Osteoblast (primary cell): ENCODE data around the gene ZNF655. TPM values are rescaled to one million over a fixed set of nuclear protein-coding genes. Genes with fewer than 3 reads are reported as not detected.

ENCODE experiments used
- DNase-seq: peaks from one replicate; pipeline ENCODE4 v3.0.0; 2011; ENCODE audit warnings: low spot score, mixed read lengths; ENCODE audit not compliant: insufficient read length; ENCODE audit errors: missing footprints
- H2AFZ ChIP-seq: 2 replicates; pipeline ENCODE4 v1.6.0; 2011; ENCODE audit warnings: mild to moderate bottlenecking, low read length
- H3K27ac ChIP-seq: 2 replicates; pipeline ENCODE4 v1.5.1; 2011; ENCODE audit warnings: mild to moderate bottlenecking, low read depth, low read length, moderate library complexity
- H3K27me3 ChIP-seq: 2 replicates; pipeline ENCODE4 v1.6.0; 2012; ENCODE audit warnings: mild to moderate bottlenecking, control low read depth, inconsistent platforms, low read length, moderate library complexity; ENCODE audit not compliant: insufficient read depth
- H3K36me3 ChIP-seq: 2 replicates; pipeline ENCODE4 v1.5.1; 2011; ENCODE audit warnings: mild to moderate bottlenecking, low read length, control low read depth, moderate library complexity; ENCODE audit not compliant: insufficient read depth
- H3K4me1 ChIP-seq: 2 replicates; pipeline ENCODE4 v1.5.1; 2011; ENCODE audit warnings: mild to moderate bottlenecking, low read length, control low read depth, moderate library complexity; ENCODE audit not compliant: insufficient read depth
- H3K4me2 ChIP-seq: 2 replicates; pipeline ENCODE4 v1.6.0; 2011; ENCODE audit warnings: mild to moderate bottlenecking, low read length; ENCODE audit not compliant: insufficient read depth
- H3K4me3 ChIP-seq: fragments of 200-600 bp; sonication (generic); 3 replicates; pipeline ENCODE4 v1.5.1; 2012; ENCODE audit warnings: mild to moderate bottlenecking, low read length, inconsistent platforms; ENCODE audit not compliant: insufficient read depth
- H3K79me2 ChIP-seq: 2 replicates; pipeline ENCODE4 v1.6.0; 2012; ENCODE audit warnings: mild to moderate bottlenecking, low read length, control low read depth, inconsistent platforms; ENCODE audit not compliant: insufficient read depth
- H3K9me3 ChIP-seq: 2 replicates; pipeline ENCODE4 v1.5.1; 2011; ENCODE audit warnings: low read depth, low read length, control low read depth
- H4K20me1 ChIP-seq: 2 replicates; pipeline ENCODE4 v1.6.0; 2012; ENCODE audit warnings: mild to moderate bottlenecking, low read length, control low read depth; ENCODE audit not compliant: insufficient read depth
- CTCF ChIP-seq: IDR thresholded peaks from 2 replicates; pipeline ENCODE4 v1.5.1; 2011; ENCODE audit warnings: mild to moderate bottlenecking, low read depth, low read length, moderate library complexity; ENCODE audit errors: extremely low read depth
- total RNA-seq: library from RNA; depleted of rRNA; stranded (reverse); fragments of >200 nt; gene quantifications from 2 replicates; pipeline ENCODE4 v1.2.3, GENCODE V29; 2012

The ZNF655 gene
- total RNA-seq, 1 donor: 76.7 TPM

- Histone ChIP-seq H3K4me1 (peaks cover 10% of the 10 kb centered on the region), H3K27ac (no peak overlapping the region), H3K4me2 (no peak overlapping the region), H2AFZ (no peak overlapping the region), H3K79me2 (peaks cover 31% of the 10 kb centered on the region), H4K20me1 (peaks cover 11% of the 10 kb centered on the region), H3K36me3 (peaks cover 52% of the 10 kb centered on the region), H3K9me3 (no peaks in the 10 kb centered on the region), H3K27me3 (no peaks in the 10 kb centered on the region), H3K4me3 (no peak overlapping the region)
- DNase-seq: no peak
- TF ChIP-seq CTCF: no peak
These were observed 61.2 kb downstream of the ZNF655 start for GRCh38 chr7:99619571-99620130.

- Histone ChIP-seq H3K27me3 (no peaks in the 10 kb centered on the region), H3K79me2 (peaks cover 30% of the 10 kb centered on the region), H3K27ac (no peak overlapping the region), H3K36me3 (peaks cover 67% of the 10 kb centered on the region), H3K4me2 (no peak overlapping the region), H4K20me1 (peaks cover 11% of the 10 kb centered on the region), H3K4me3 (no peak overlapping the region), H2AFZ (no peak overlapping the region), H3K4me1 (peaks cover 10% of the 10 kb centered on the region), H3K9me3 (no peaks in the 10 kb centered on the region)
- DNase-seq: no peak
- TF ChIP-seq CTCF: no peak
These were observed 62.8 kb downstream of the ZNF655 start for GRCh38 chr7:99621271-99621670.

GRCh38 chr7:99622596-99622995, 64.2 kb downstream of the ZNF655 start:
- TF ChIP-seq CTCF: no peak
- H3K36me3 ChIP-seq: peaks cover 78% of the 10 kb centered on the region

DNA sequence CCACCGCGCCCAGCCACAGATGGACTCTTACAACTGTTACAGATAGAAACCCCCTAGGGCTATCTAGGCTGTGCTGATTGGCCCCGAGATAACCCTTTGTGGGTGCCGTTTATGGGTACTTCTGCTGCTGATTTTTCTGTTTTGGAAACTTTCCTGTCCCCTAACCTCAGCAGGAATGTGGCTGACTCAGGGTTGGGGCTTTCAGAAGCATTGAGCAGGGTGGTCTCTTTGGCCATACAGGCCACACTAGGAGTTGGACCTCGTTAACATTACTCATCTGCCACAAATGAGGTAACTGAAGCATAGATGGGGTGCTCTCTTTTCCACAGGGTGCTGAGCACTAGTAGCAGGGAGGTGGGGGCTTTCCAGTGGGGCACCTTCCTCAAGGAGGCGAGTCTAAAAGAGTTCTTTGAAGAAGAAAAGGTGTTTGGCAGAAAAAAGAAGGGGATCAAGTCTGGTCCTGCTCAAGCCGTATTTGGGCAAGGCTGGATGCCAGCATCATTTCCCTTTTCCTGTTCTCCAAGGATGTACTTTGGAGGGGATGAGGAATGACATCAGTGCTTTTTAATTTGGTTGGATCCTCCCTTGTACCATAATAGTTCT, 64.8 kb downstream of the ZNF655 start:
- H3K4me3 ChIP-seq: no peak overlapping the region
- H3K36me3 ChIP-seq: peaks cover 83% of the 10 kb centered on the region
- no peaks in the 10 kb centered on the region for H3K27me3 ChIP-seq
- H3K4me1 ChIP-seq: peaks cover 3% of the 10 kb centered on the region
- no peak overlapping the region for H3K27ac ChIP-seq
- H3K79me2 ChIP-seq: peaks cover 11% of the 10 kb centered on the region
- H3K9me3 ChIP-seq: no peaks in the 10 kb centered on the region
- TF ChIP-seq CTCF: no peak
- no peak overlapping the region for H2AFZ ChIP-seq
- peaks cover 7% of the 10 kb centered on the region for H4K20me1 ChIP-seq
- DNase-seq: no peak
- no peak overlapping the region for H3K4me2 ChIP-seq

More at GRCh38 chr7:99622596-99622995, 64.2 kb downstream of the ZNF655 start:
- no peaks in the 10 kb centered on the region for H3K27me3 ChIP-seq
- H3K27ac ChIP-seq: no peak overlapping the region
- no peaks in the 10 kb centered on the region for H3K9me3 ChIP-seq
- H3K4me1 ChIP-seq: peaks cover 7% of the 10 kb centered on the region
- DNase-seq: no peak
- no peak overlapping the region for H3K4me3 ChIP-seq
- H3K79me2 ChIP-seq: peaks cover 17% of the 10 kb centered on the region
- H2AFZ ChIP-seq: no peak overlapping the region
- peaks cover 10% of the 10 kb centered on the region for H4K20me1 ChIP-seq
- H3K4me2 ChIP-seq: no peak overlapping the region
